HG03095 (cell line): ENCODE results near the gene PTPRF.

ENCODE experiments used
- ATAC-seq: cut with Tn5 transposase; IDR thresholded peaks from one replicate; pipeline ENCODE4 v1.9.1; 2021; ENCODE audit warnings: moderate library complexity; ENCODE audit not compliant: unreplicated experiment

PTPRF gene

GRCh38 chr1:43655953-43656352, 125.3 kb downstream of the PTPRF start:
- ATAC-seq: no peak

- ATAC-seq: no peak
These were observed 128.8 kb downstream of the PTPRF start for GRCh38 chr1:43659212-43660166.

GRCh38 chr1:43660355-43660754, 129.7 kb downstream of the PTPRF start:
- ATAC-seq: no peak

- no peak for ATAC-seq
These were observed 133.7 kb downstream of the PTPRF start for GRCh38 chr1:43664369-43664768.

DNA sequence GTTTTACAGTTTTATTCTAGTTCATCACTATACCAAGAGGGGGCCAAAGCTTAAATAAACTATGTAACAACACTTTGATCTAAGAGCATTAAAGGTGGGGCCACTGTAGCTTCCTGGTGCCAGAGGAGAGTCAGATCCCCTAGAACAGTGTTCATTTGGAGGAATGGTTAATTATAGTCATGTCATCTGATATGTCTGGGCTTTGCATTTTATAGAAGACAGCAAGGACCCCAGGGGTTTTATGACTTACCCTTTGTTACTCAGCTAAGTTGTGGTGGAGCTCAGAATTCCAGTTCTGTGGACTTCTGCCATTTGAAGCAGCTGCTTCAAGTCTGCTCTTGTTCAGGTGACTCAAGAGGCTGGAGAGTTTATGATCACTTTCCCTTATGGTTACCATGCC, 135.9 kb downstream of the PTPRF start:
- ATAC-seq: no peak

- ATAC-seq: no peak
These were observed 138.3 kb downstream of the PTPRF start for GRCh38 chr1:43668956-43669355.

GRCh38 chr1:43669878-43670277, 139.2 kb downstream of the PTPRF start:
- ATAC-seq: no peak

- no peak for ATAC-seq
These were observed 140.5 kb downstream of the PTPRF start for GRCh38 chr1:43671193-43671592.

GRCh38 chr1:43671626-43672330, 141.1 kb downstream of the PTPRF start:
- ATAC-seq: no peak

GRCh38 chr1:43673261-43673660, 142.6 kb downstream of the PTPRF start:
- no peak for ATAC-seq
